ENCODE data around the gene KIAA1217. TPM values are rescaled to one million over a fixed set of nuclear protein-coding genes. Genes with fewer than 3 reads are reported as not detected.

The KIAA1217 gene
- 3.0 and 7.1 TPM in 2 replicates for total RNA-seq

GRCh38 chr10:24208661-24209431 lies at the start of gene KIAA1217:
TSS of gene KIAA1217 (plus strand) at chr10:24209138. CDS start at chr10:24209194, 56 bp downstream.

